GM12878 (cell line): ENCODE measurements around the gene CYP2U1. TPM values are rescaled to one million over a fixed set of nuclear protein-coding genes. Genes with fewer than 3 reads are reported as not detected.

Experiments used
- ATAC-seq: fragments of 200-7000 bp; cut with Tn5 transposase; 3 replicates; pipeline ENCODE4 v1.9.1; 2020; ENCODE audit warnings: mild to moderate bottlenecking, moderate library complexity
- BruUV-seq: library from RNA; stranded (reverse); fragments of 400-500 nt; replicated peaks from 2 replicates; lab custom pipeline; 2021; lab: Mats Ljungman, UMichigan
- CTCF ChIA-PET: fragments of 300-600 bp; sonication (Branson Sonifier 250); formaldehyde crosslinking; extraction: SDS; loops from one replicate; lab custom pipeline; 2021; ENCODE audit warnings: inconsistent platforms; lab: Yijun Ruan, JAX
- POLR2A ChIA-PET: fragments of 350-600 bp; formaldehyde crosslinking; extraction: SDS; loops from one replicate; lab custom pipeline; 2021; ENCODE audit warnings: inconsistent platforms; lab: Charles Lee
- RAD21 ChIA-PET: fragments of 300-600 bp; sonication (Branson Sonifier 250); formaldehyde crosslinking; loops from one replicate; lab custom pipeline; 2023; ENCODE audit warnings: antibody characterized with exemption; ENCODE audit not compliant: unreplicated experiment; lab: Charles Lee
- SMC1A ChIA-PET: fragments of 300-600 bp; sonication (Branson Sonifier 250); formaldehyde crosslinking; loops from one replicate; lab custom pipeline; 2023; ENCODE audit not compliant: unreplicated experiment, uncharacterized antibody; lab: Charles Lee
- DNase-seq: peaks from one replicate; pipeline ENCODE4 v3.0.0-alpha.2; 2011; ENCODE audit warnings: low read depth, low spot score
- FAIRE-seq: peaks from 3 replicates; lab custom pipeline; 2011; peaks lifted over from hg19 to GRCh38; lab: Jason Lieb, UNC
- H2AFZ ChIP-seq: 2 replicates; pipeline ENCODE4 v1.6.0; 2011; ENCODE audit warnings: low read depth, low read length, control low read depth; ENCODE audit not compliant: control insufficient read depth
- H3K27ac ChIP-seq: 2 replicates; pipeline ENCODE4 v1.5.1; 2011; ENCODE audit warnings: control low read depth; ENCODE audit not compliant: control insufficient read depth, insufficient read depth
- H3K27me3 ChIP-seq, 2 experiments: replicated peaks in 1 of 2; 2 replicates each; pipeline versions ENCODE4 v1.6.0 to v1.6.1; 2011; ENCODE audit warnings: low read length in 1 of 2; ENCODE audit not compliant: control insufficient read depth in 2 of 2, insufficient read depth in 2 of 2
- H3K36me3 ChIP-seq, 2 experiments: 2 replicates each; pipeline ENCODE4 v1.5.1; 2011; ENCODE audit warnings: low read length in 1 of 2; ENCODE audit not compliant: control insufficient read depth in 2 of 2, insufficient read depth in 2 of 2
- H3K4me1 ChIP-seq: 2 replicates; pipeline ENCODE4 v1.6.1; 2011; ENCODE audit warnings: mild to moderate bottlenecking, low read length, moderate library complexity, mixed read lengths; ENCODE audit not compliant: control insufficient read depth, insufficient read depth
- H3K4me2 ChIP-seq: 2 replicates; pipeline ENCODE4 v1.6.0; 2011; ENCODE audit warnings: control low read depth; ENCODE audit not compliant: control insufficient read depth, insufficient read depth
- H3K4me3 ChIP-seq: fragments of 200-600 bp; sonication (generic); 2 replicates; pipeline ENCODE4 v1.5.1; 2016
- H3K79me2 ChIP-seq: 2 replicates; pipeline ENCODE4 v1.6.0; 2011; ENCODE audit warnings: low read length; ENCODE audit not compliant: control insufficient read depth, insufficient read depth
- H3K9ac ChIP-seq: 2 replicates; pipeline ENCODE4 v1.8.0; 2011; ENCODE audit warnings: low read length, control low read depth, mixed read lengths; ENCODE audit not compliant: control insufficient read depth, insufficient read depth
- H3K9me3 ChIP-seq: replicated peaks from 3 replicates; pipeline ENCODE4 v1.5.1; 2011; ENCODE audit warnings: mild to moderate bottlenecking, low read length; ENCODE audit not compliant: control insufficient read depth, insufficient read depth
- H4K20me1 ChIP-seq: 2 replicates; pipeline ENCODE4 v1.6.0; 2011; ENCODE audit not compliant: control insufficient read depth, insufficient read depth
- BACH1 ChIP-seq: fragments of 450-650 bp; IDR thresholded peaks from 2 replicates; pipeline ENCODE4 v1.6.1; 2017; ENCODE audit warnings: mild to moderate bottlenecking, borderline replicate concordance
- FOXM1 ChIP-seq: IDR thresholded peaks from 2 replicates; pipeline ENCODE4 v1.6.1; 2012; ENCODE audit warnings: low read depth, mild to moderate bottlenecking, inconsistent platforms, low read length, moderate library complexity
- NFIC ChIP-seq: IDR thresholded peaks from 2 replicates; pipeline ENCODE4 v1.6.1; 2012; ENCODE audit warnings: low read depth, mild to moderate bottlenecking, inconsistent platforms, low read length, moderate library complexity
- NFXL1 ChIP-seq: fragments of 450-650 bp; IDR thresholded peaks from 2 replicates; pipeline ENCODE4 v1.6.1; 2017; ENCODE audit warnings: antibody characterized with exemption, mild to moderate bottlenecking, borderline replicate concordance
- RELA ChIP-seq: fragments of 450-650 bp; IDR thresholded peaks from 2 replicates; pipeline ENCODE4 v1.8.0; 2014; ENCODE audit warnings: borderline replicate concordance; ENCODE audit not compliant: partially characterized antibody
- RFX5 ChIP-seq: IDR thresholded peaks from 2 replicates; pipeline ENCODE4 v1.6.1; 2011; ENCODE audit warnings: low read depth, low read length, improper control_type of control experiment
- SUPT20H ChIP-seq: IDR thresholded peaks from 2 replicates; pipeline ENCODE4 v1.6.1; 2011; ENCODE audit warnings: low read depth, mild to moderate bottlenecking, low read length, moderate library complexity, borderline replicate concordance; ENCODE audit not compliant: control insufficient read depth
- ZNF24 ChIP-seq: fragments of 450-650 bp; IDR thresholded peaks from 2 replicates; pipeline ENCODE4 v1.6.1; 2017; ENCODE audit warnings: antibody characterized with exemption, mild to moderate bottlenecking
- WGBS: methylation state at CpG from one replicate; pipeline ENCODE4 v1.1.6; 2016; ENCODE audit warnings: low lambda C conversion rate; ENCODE audit not compliant: insufficient replicate concordance, insufficient coverage; ENCODE audit errors: missing lambda C conversion rate; 5-methylcytosine and 5-hydroxymethylcytosine counted together
- in situ Hi-C: fragments of 300-500 bp; cut with MboI; formaldehyde crosslinking; loops from 9 replicates; pipeline ENCODE4 v1.14.3; 2018; ENCODE audit warnings: mixed read lengths
- intact Hi-C: fragments of 100-400 bp; cut with micrococcal nuclease; formaldehyde crosslinking; loops from one replicate; pipeline ENCODE4 v1.14.2; 2022; ENCODE audit not compliant: unreplicated experiment
- polyA plus RNA-seq, 11 experiments: library from polyadenylated mRNA; depleted of rRNA in 4 of 11; unstranded in 6 of 11; stranded (reverse) in 5 of 11; fragments of >200 nt; fragmentation: Nextera tagmentation in 4 of 11; fragmentation: Illumina TruSeq in 1 of 11; extraction: Ambion mirVana in 4 of 11; extraction: Trizol in 1 of 11; gene quantifications; 1 replicate in 1 of 11; 2 replicates in 10 of 11; pipeline versions ENCODE4 v1.2.1 to v1.2.3, GENCODE V29; 2011 to 2016; ENCODE audit warnings: inconsistent platforms in 2 of 11, missing spikeins in 2 of 11, low read depth in 1 of 11
- total RNA-seq, 4 experiments: library from RNA; depleted of rRNA in 3 of 4; stranded (reverse); fragments of >200 nt in 3 of 4; fragmentation: Illumina TruSeq in 1 of 4; extraction: Trizol in 1 of 4; gene quantifications; 2 replicates each; pipeline versions ENCODE4 v1.2.1 to v1.2.3, GENCODE V29; 2013 to 2021
- TF ChIP-seq, protein P1 (sequence below): IDR thresholded peaks from 2 replicates; pipeline ENCODE4 v1.6.1; 2011; ENCODE audit warnings: low read depth, mild to moderate bottlenecking, low read length, moderate library complexity, borderline replicate concordance; ENCODE audit errors: extremely low read depth
- TF ChIP-seq, protein P2 (sequence below): fragments of 450-650 bp; IDR thresholded peaks from 2 replicates; pipeline ENCODE4 v1.6.1; 2017; ENCODE audit warnings: mild to moderate bottlenecking, moderate library complexity
- TF ChIP-seq, protein P3 (sequence below): fragments of 450-650 bp; formaldehyde crosslinking; IDR thresholded peaks from 2 replicates; pipeline ENCODE4 v1.4.0; 2022; ENCODE audit warnings: mild to moderate bottlenecking, moderate library complexity
- TF ChIP-seq, protein P4 (sequence below): IDR thresholded peaks from 2 replicates; pipeline ENCODE4 v1.6.1; 2011; ENCODE audit warnings: borderline replicate concordance, low read depth, mild to moderate bottlenecking, moderate library complexity, low read length; ENCODE audit not compliant: insufficient read depth, poor library complexity, severe bottlenecking

The CYP2U1 gene
- total and polyA plus RNA-seq, 10 of the 15 experiments (the other 5 are each of a cell fraction or from before 2014, with no cell fraction given) = 0.41 to 3.4 (median 2.9) TPM

DNA sequence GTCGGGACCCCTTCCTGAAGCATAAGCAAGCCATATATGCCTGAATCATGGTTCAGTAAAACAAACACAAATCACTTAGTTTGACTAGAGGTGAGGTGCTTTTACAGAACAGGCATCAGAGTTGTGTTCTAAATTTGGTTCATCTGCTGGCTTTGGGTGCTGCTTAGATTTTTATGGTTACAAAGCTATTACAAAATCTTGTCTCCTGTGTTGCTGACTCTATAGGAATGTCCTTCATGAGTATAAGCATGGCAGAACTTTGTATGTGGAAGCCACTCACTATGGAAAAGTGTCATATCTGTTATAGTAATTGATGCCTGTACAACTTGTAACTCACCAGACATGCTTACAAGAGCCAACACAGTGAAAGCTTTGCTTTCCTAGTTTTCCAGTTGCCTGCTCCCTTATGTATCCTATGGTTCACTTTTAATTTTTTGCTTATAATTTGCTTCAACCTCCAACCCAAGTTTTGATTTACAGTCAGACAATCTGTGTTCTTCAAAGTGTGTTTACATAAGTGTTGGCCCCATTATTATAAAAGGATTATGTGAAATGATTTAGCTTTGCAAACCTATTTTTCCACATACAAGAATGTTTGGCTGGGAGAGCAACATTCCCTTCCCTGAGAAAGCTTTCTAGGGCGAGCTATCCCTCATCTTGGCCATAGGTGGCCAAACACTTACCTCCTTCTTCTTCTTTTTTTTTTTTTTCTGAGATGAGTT, 30.0 kb upstream of the CYP2U1 start:
- Histone ChIP-seq H3K4me1 (no peaks in the 10 kb centered on the region), H3K9me3 (peaks cover 2% of the 10 kb centered on the region; the same call in 2 of the 3 replicates), H3K79me2 (no peaks in the 10 kb centered on the region), H3K9ac (no peak overlapping the region), H4K20me1 (no peaks in the 10 kb centered on the region), H3K27me3 (no peaks in the 10 kb centered on the region; a peak in 1 of 4 replicates), H3K4me3 (no peak overlapping the region), H2AFZ (no peak overlapping the region), H3K27ac (no peak overlapping the region), H3K36me3 (no peaks in the 10 kb centered on the region), H3K4me2 (no peak overlapping the region)
- BruUV-seq = no TSS peak
- ChIA-PET POLR2A (no interaction called here), SMC1A (interaction anchor here (0.7 to 1.3 kb wide), 4 partner anchors 9 to 147 kb away, joined by 3 to 4 read pairs (median 3); no protein-coding TSS in a partner anchor), RAD21 (interaction anchor here (0.7 kb wide), 1 partner anchor 16 kb away, joined by 3 read pairs; no protein-coding TSS in a partner anchor), CTCF (interaction anchor here (0.7 to 1.4 kb wide), 4 partner anchors 8 to 143 kb away, joined by 3 to 8 read pairs (median 4); no protein-coding TSS in a partner anchor)
- intact Hi-C loops (no loop called here), in situ Hi-C loops (no loop called here)
- DNase-seq = no peak
- no peak for FAIRE-seq
- no peak for ATAC-seq
- 0% methylated on average over 2 of the region's 2 CpGs for WGBS
- TF ChIP-seq, protein P1, sequence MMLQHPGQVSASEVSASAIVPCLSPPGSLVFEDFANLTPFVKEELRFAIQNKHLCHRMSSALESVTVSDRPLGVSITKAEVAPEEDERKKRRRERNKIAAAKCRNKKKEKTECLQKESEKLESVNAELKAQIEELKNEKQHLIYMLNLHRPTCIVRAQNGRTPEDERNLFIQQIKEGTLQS = no peak
- TF ChIP-seq NFXL1 = no peak
- TF ChIP-seq ZNF24 = no peak
- TF ChIP-seq, protein P2, sequence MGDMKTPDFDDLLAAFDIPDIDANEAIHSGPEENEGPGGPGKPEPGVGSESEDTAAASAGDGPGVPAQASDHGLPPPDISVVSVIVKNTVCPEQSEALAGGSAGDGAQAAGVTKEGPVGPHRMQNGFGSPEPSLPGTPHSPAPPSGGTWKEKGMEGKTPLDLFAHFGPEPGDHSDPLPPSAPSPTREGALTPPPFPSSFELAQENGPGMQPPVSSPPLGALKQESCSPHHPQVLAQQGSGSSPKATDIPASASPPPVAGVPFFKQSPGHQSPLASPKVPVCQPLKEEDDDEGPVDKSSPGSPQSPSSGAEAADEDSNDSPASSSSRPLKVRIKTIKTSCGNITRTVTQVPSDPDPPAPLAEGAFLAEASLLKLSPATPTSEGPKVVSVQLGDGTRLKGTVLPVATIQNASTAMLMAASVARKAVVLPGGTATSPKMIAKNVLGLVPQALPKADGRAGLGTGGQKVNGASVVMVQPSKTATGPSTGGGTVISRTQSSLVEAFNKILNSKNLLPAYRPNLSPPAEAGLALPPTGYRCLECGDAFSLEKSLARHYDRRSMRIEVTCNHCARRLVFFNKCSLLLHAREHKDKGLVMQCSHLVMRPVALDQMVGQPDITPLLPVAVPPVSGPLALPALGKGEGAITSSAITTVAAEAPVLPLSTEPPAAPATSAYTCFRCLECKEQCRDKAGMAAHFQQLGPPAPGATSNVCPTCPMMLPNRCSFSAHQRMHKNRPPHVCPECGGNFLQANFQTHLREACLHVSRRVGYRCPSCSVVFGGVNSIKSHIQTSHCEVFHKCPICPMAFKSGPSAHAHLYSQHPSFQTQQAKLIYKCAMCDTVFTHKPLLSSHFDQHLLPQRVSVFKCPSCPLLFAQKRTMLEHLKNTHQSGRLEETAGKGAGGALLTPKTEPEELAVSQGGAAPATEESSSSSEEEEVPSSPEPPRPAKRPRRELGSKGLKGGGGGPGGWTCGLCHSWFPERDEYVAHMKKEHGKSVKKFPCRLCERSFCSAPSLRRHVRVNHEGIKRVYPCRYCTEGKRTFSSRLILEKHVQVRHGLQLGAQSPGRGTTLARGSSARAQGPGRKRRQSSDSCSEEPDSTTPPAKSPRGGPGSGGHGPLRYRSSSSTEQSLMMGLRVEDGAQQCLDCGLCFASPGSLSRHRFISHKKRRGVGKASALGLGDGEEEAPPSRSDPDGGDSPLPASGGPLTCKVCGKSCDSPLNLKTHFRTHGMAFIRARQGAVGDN = no peak
- no peak for TF ChIP-seq FOXM1
- TF ChIP-seq, protein P3, sequence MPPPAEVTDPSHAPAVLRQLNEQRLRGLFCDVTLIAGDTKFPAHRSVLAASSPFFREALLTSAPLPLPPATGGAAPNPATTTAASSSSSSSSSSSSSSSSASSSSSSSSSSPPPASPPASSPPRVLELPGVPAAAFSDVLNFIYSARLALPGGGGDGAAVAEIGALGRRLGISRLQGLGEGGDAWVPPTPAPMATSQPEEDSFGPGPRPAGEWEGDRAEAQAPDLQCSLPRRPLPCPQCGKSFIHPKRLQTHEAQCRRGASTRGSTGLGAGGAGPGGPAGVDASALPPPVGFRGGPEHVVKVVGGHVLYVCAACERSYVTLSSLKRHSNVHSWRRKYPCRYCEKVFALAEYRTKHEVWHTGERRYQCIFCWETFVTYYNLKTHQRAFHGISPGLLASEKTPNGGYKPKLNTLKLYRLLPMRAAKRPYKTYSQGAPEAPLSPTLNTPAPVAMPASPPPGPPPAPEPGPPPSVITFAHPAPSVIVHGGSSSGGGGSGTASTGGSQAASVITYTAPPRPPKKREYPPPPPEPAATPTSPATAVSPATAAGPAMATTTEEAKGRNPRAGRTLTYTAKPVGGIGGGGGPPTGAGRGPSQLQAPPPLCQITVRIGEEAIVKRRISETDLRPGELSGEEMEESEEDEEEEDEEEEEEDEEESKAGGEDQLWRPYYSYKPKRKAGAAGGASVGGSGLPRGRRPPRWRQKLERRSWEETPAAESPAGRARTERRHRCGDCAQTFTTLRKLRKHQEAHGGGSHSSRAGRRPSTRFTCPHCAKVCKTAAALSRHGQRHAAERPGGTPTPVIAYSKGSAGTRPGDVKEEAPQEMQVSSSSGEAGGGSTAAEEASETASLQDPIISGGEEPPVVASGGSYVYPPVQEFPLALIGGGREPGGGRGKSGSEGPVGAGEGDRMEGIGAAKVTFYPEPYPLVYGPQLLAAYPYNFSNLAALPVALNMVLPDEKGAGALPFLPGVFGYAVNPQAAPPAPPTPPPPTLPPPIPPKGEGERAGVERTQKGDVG (CRISPR knock-in tag) = no peak
- TF ChIP-seq SUPT20H = no peak
- no peak for TF ChIP-seq NFIC
- TF ChIP-seq, protein P4, sequence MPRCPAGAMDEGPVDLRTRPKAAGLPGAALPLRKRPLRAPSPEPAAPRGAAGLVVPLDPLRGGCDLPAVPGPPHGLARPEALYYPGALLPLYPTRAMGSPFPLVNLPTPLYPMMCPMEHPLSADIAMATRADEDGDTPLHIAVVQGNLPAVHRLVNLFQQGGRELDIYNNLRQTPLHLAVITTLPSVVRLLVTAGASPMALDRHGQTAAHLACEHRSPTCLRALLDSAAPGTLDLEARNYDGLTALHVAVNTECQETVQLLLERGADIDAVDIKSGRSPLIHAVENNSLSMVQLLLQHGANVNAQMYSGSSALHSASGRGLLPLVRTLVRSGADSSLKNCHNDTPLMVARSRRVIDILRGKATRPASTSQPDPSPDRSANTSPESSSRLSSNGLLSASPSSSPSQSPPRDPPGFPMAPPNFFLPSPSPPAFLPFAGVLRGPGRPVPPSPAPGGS = no peak
- TF ChIP-seq RELA = no peak
- TF ChIP-seq RFX5 = no peak
- no peak for TF ChIP-seq BACH1
